PC-3 (cell line): ENCODE measurements around the gene TSHB.

Source experiments
- EZH2 ChIP-seq: fragments of 300-600 bp; sonication (generic); IDR thresholded peaks from one replicate; pipeline ENCODE4 v1.6.1; 2017; ENCODE audit warnings: antibody characterized with exemption, mild to moderate bottlenecking, low read length; ENCODE audit not compliant: unreplicated experiment
- EZH2phosphoT487 ChIP-seq: fragments of 300-600 bp; sonication (generic); IDR thresholded peaks from 2 replicates; pipeline ENCODE4 v1.6.1; 2018; ENCODE audit warnings: mild to moderate bottlenecking, antibody characterized with exemption, low read length, borderline replicate concordance
- TF ChIP-seq, protein P1 (sequence below): fragments of 300-600 bp; sonication (generic); conservative IDR thresholded peaks from 2 replicates; pipeline ENCODE4 v1.5.1; 2017; ENCODE audit warnings: antibody characterized with exemption, low read depth, mild to moderate bottlenecking, low read length

DNA sequence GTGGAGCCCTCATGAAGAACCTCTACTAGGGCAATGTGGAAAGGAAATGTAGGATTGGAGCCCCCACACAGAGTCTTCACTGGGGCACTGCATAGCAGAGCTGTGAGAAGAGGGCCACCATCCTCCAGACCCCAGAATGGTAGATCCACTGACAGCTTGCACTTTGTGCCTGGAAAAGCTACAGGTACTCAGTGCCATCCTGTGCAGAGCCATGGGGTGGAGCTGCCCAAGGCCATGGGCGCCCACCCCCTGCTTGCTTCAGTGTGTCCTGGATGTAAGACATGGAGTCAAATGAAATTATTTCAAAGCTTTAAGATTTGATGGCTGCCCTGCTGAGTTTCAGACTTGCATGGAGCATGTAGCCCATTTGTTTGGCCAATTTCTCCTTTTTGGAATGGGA is 17.2 kb upstream of the TSHB start:
- TF ChIP-seq, protein P1, sequence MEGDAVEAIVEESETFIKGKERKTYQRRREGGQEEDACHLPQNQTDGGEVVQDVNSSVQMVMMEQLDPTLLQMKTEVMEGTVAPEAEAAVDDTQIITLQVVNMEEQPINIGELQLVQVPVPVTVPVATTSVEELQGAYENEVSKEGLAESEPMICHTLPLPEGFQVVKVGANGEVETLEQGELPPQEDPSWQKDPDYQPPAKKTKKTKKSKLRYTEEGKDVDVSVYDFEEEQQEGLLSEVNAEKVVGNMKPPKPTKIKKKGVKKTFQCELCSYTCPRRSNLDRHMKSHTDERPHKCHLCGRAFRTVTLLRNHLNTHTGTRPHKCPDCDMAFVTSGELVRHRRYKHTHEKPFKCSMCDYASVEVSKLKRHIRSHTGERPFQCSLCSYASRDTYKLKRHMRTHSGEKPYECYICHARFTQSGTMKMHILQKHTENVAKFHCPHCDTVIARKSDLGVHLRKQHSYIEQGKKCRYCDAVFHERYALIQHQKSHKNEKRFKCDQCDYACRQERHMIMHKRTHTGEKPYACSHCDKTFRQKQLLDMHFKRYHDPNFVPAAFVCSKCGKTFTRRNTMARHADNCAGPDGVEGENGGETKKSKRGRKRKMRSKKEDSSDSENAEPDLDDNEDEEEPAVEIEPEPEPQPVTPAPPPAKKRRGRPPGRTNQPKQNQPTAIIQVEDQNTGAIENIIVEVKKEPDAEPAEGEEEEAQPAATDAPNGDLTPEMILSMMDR: no peak
- no peak for TF ChIP-seq EZH2
- TF ChIP-seq EZH2phosphoT487: no peak
